HEK293 (cell line): ENCODE measurements around the gene CEBPB.

Experiments
- HOXC10 ChIP-seq: sonication (generic); formaldehyde crosslinking; IDR thresholded peaks from 2 replicates; pipeline ENCODE4 v1.8.1; 2023; ENCODE audit warnings: mild to moderate bottlenecking, missing genetic modification reagents
- IKZF3 ChIP-seq: fragments of 450-650 bp; IDR thresholded peaks from 2 replicates; pipeline ENCODE4 v1.5.0; 2018; ENCODE audit warnings: missing biosample characterization, mild to moderate bottlenecking, missing genetic modification characterization, moderate library complexity
- KLF8 ChIP-seq: fragments of 450-650 bp; formaldehyde crosslinking; IDR thresholded peaks from 2 replicates; pipeline ENCODE4 v1.5.1; 2016; ENCODE audit warnings: missing biosample characterization, missing genetic modification characterization
- OSR2 ChIP-seq: fragments of 450-650 bp; formaldehyde crosslinking; IDR thresholded peaks from 2 replicates; pipeline ENCODE4 v1.5.1; 2016; ENCODE audit warnings: missing biosample characterization, missing genetic modification characterization
- YY1 ChIP-seq: fragments of 450-650 bp; formaldehyde crosslinking; IDR thresholded peaks from 2 replicates; pipeline ENCODE4 v1.5.1; 2018; ENCODE audit warnings: missing biosample characterization, missing genetic modification characterization
- ZBTB20 ChIP-seq: fragments of 450-650 bp; formaldehyde crosslinking; IDR thresholded peaks from 2 replicates; pipeline ENCODE4 v1.5.1; 2016; ENCODE audit warnings: missing biosample characterization, missing genetic modification characterization
- ZBTB48 ChIP-seq: fragments of 450-650 bp; formaldehyde crosslinking; IDR thresholded peaks from 2 replicates; pipeline ENCODE4 v1.5.1; 2016; ENCODE audit warnings: missing biosample characterization, missing genetic modification characterization
- ZBTB8A ChIP-seq: fragments of 450-650 bp; formaldehyde crosslinking; IDR thresholded peaks from 2 replicates; pipeline ENCODE4 v1.5.1; 2016; ENCODE audit warnings: missing biosample characterization, missing genetic modification characterization
- ZNF16 ChIP-seq: fragments of 450-650 bp; formaldehyde crosslinking; IDR thresholded peaks from 2 replicates; pipeline ENCODE4 v1.5.1; 2016; ENCODE audit warnings: low read depth, missing biosample characterization, missing genetic modification characterization
- ZNF175 ChIP-seq: fragments of 450-650 bp; formaldehyde crosslinking; IDR thresholded peaks from 2 replicates; pipeline ENCODE4 v1.5.1; 2016; ENCODE audit warnings: missing biosample characterization, missing genetic modification characterization
- ZNF248 ChIP-seq: fragments of 450-650 bp; formaldehyde crosslinking; IDR thresholded peaks from 2 replicates; pipeline ENCODE4 v1.5.1; 2017; ENCODE audit warnings: missing biosample characterization, missing genetic modification characterization
- ZNF394 ChIP-seq: fragments of 450-650 bp; formaldehyde crosslinking; IDR thresholded peaks from 2 replicates; pipeline ENCODE4 v1.5.1; 2016; ENCODE audit warnings: missing biosample characterization, missing genetic modification characterization, mild to moderate bottlenecking, moderate library complexity, borderline replicate concordance
- ZNF416 ChIP-seq: fragments of 450-650 bp; formaldehyde crosslinking; IDR thresholded peaks from 2 replicates; pipeline ENCODE4 v1.5.1; 2016; ENCODE audit warnings: missing biosample characterization, missing genetic modification characterization
- ZNF555 ChIP-seq: fragments of 450-650 bp; formaldehyde crosslinking; conservative IDR thresholded peaks from 2 replicates; pipeline ENCODE4 v1.5.1; 2017; ENCODE audit warnings: missing biosample characterization, mild to moderate bottlenecking, missing genetic modification characterization, inconsistent platforms
- ZNF561 ChIP-seq: fragments of 450-650 bp; IDR thresholded peaks from 2 replicates; pipeline ENCODE4 v1.5.1; 2018; ENCODE audit warnings: missing biosample characterization, missing genetic modification characterization, borderline replicate concordance
- ZNF621 ChIP-seq: fragments of 450-650 bp; formaldehyde crosslinking; IDR thresholded peaks from 2 replicates; pipeline ENCODE4 v1.5.1; 2017; ENCODE audit warnings: missing biosample characterization, missing genetic modification characterization
- ZNF677 ChIP-seq: fragments of 450-650 bp; IDR thresholded peaks from 2 replicates; pipeline ENCODE4 v1.5.0; 2018; ENCODE audit warnings: missing biosample characterization, mild to moderate bottlenecking, missing genetic modification characterization, moderate library complexity
- ZNF777 ChIP-seq: fragments of 450-650 bp; formaldehyde crosslinking; IDR thresholded peaks from 2 replicates; pipeline ENCODE4 v1.5.1; 2017; ENCODE audit warnings: missing biosample characterization, missing genetic modification characterization, borderline replicate concordance
- ZNF791 ChIP-seq: fragments of 450-650 bp; formaldehyde crosslinking; IDR thresholded peaks from 2 replicates; pipeline ENCODE4 v1.5.1; 2016; ENCODE audit warnings: missing biosample characterization, missing genetic modification characterization
- ZSCAN30 ChIP-seq: fragments of 450-650 bp; IDR thresholded peaks from 2 replicates; pipeline ENCODE4 v1.5.1; 2018; ENCODE audit warnings: missing biosample characterization, mild to moderate bottlenecking, missing genetic modification characterization, moderate library complexity
- ZXDB ChIP-seq: fragments of 450-650 bp; formaldehyde crosslinking; IDR thresholded peaks from 2 replicates; pipeline ENCODE4 v1.5.1; 2016; ENCODE audit warnings: missing biosample characterization, missing genetic modification characterization
- TF ChIP-seq, protein P1 (sequence below): fragments of 450-650 bp; formaldehyde crosslinking; IDR thresholded peaks from 2 replicates; pipeline ENCODE4 v1.5.1; 2016; ENCODE audit warnings: missing biosample characterization, missing genetic modification characterization
- TF ChIP-seq, protein P2 (sequence below): fragments of 450-650 bp; formaldehyde crosslinking; IDR thresholded peaks from 2 replicates; pipeline ENCODE4 v1.5.1; 2016; ENCODE audit warnings: missing biosample characterization, missing genetic modification characterization
- TF ChIP-seq, protein P3 (sequence below): fragments of 450-650 bp; formaldehyde crosslinking; IDR thresholded peaks from 2 replicates; pipeline ENCODE4 v1.5.1; 2016; ENCODE audit warnings: missing biosample characterization, missing genetic modification characterization
- TF ChIP-seq, protein P4 (sequence below): fragments of 450-650 bp; formaldehyde crosslinking; IDR thresholded peaks from 2 replicates; pipeline ENCODE4 v1.5.1; 2016; ENCODE audit warnings: missing biosample characterization, missing genetic modification characterization
- TF ChIP-seq, protein P5 (sequence below): fragments of 450-650 bp; formaldehyde crosslinking; IDR thresholded peaks from 2 replicates; pipeline ENCODE4 v1.5.1; 2016; ENCODE audit warnings: missing biosample characterization, missing genetic modification characterization, borderline replicate concordance

The CEBPB gene

DNA sequence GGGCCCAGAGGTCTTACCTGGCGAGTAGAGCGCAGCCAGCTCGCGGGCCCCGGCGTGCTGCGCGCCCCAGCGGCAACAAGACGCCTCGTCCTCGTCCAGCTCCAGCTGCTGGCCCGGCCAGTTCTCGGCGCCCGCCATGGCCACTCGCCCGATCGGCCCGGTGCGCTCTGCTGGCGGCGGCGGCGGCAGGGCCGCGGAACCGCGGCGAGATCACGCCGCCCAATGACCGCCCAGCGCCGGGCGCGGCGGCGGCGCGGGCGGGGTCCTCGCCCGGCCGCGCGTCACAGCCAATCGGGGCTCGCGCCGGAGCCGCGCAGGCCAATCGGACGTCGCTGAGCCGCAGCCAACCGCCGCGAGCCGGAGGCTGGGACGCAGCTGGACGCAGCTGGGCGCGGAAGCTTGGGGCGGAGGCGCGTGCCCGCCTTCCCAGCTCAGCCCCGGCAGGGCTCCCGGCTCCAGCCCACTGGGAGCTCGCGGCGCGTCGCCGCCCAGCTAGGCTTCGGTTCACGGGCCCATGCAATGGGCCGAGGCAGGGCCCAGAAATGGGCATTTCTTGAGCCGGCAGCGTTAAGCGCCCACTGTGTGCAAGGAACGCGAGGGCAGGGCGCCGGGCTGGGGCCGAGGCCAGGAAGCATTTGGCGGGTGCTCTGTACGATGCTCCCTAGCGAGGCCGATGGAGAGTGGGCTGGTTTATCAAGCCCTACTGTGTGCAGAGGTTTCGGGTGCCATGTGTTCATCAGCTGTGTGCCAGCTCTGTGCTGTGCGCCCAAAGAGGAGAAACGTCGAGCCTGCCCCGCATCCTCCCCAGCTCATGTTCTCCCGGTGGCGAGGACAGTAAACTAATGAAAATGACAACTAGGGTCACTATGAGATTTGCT lies 36.9 kb upstream of the CEBPB start, which contains the start of gene PEDS1 (continued):
- TF ChIP-seq, protein P1, sequence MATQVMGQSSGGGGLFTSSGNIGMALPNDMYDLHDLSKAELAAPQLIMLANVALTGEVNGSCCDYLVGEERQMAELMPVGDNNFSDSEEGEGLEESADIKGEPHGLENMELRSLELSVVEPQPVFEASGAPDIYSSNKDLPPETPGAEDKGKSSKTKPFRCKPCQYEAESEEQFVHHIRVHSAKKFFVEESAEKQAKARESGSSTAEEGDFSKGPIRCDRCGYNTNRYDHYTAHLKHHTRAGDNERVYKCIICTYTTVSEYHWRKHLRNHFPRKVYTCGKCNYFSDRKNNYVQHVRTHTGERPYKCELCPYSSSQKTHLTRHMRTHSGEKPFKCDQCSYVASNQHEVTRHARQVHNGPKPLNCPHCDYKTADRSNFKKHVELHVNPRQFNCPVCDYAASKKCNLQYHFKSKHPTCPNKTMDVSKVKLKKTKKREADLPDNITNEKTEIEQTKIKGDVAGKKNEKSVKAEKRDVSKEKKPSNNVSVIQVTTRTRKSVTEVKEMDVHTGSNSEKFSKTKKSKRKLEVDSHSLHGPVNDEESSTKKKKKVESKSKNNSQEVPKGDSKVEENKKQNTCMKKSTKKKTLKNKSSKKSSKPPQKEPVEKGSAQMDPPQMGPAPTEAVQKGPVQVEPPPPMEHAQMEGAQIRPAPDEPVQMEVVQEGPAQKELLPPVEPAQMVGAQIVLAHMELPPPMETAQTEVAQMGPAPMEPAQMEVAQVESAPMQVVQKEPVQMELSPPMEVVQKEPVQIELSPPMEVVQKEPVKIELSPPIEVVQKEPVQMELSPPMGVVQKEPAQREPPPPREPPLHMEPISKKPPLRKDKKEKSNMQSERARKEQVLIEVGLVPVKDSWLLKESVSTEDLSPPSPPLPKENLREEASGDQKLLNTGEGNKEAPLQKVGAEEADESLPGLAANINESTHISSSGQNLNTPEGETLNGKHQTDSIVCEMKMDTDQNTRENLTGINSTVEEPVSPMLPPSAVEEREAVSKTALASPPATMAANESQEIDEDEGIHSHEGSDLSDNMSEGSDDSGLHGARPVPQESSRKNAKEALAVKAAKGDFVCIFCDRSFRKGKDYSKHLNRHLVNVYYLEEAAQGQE (tag by site-specific recombination) = 0 out of 2 replicates have a peak, but pooled peaks have one; percentile 25
- TF ChIP-seq ZBTB8A (tag by site-specific recombination) (peak; percentile 100), ZNF561 (tag by site-specific recombination) (peak; percentile 86; the same call in 1 of the 2 replicates), ZNF394 (tag by site-specific recombination) (peak; percentile 32; the same call in 1 of the 2 replicates), ZNF248 (tag by site-specific recombination) (no peak), ZNF791 (no peak), HOXC10 (CRISPR knock-in tag) (peak; percentile 61; the same call in 1 of the 2 replicates), ZNF416 (tag by site-specific recombination) (no peak), ZNF555 (tag by site-specific recombination) (no peak), IKZF3 (tag by site-specific recombination) (peak; percentile 82), OSR2 (tag by site-specific recombination) (peak; percentile 55), ZNF621 (tag by site-specific recombination) (no peak), ZSCAN30 (tag by site-specific recombination) (peak; percentile 58), ZNF777 (no peak), ZBTB48 (tag by site-specific recombination) (peak; percentile 85), YY1 (tag by site-specific recombination) (0 out of 2 replicates have a peak, but pooled peaks have one; percentile 61), ZNF175 (tag by site-specific recombination) (no peak), ZNF677 (tag by site-specific recombination) (0 out of 2 replicates have a peak, but pooled peaks have one; percentile 13), ZNF16 (tag by site-specific recombination) (no peak), ZBTB20 (tag by site-specific recombination) (peak; percentile 65; the same call in 1 of the 2 replicates), ZXDB (peak; percentile 48), KLF8 (tag by site-specific recombination) (peak; percentile 66; the same call in 1 of the 2 replicates)
- TF ChIP-seq, protein P2, sequence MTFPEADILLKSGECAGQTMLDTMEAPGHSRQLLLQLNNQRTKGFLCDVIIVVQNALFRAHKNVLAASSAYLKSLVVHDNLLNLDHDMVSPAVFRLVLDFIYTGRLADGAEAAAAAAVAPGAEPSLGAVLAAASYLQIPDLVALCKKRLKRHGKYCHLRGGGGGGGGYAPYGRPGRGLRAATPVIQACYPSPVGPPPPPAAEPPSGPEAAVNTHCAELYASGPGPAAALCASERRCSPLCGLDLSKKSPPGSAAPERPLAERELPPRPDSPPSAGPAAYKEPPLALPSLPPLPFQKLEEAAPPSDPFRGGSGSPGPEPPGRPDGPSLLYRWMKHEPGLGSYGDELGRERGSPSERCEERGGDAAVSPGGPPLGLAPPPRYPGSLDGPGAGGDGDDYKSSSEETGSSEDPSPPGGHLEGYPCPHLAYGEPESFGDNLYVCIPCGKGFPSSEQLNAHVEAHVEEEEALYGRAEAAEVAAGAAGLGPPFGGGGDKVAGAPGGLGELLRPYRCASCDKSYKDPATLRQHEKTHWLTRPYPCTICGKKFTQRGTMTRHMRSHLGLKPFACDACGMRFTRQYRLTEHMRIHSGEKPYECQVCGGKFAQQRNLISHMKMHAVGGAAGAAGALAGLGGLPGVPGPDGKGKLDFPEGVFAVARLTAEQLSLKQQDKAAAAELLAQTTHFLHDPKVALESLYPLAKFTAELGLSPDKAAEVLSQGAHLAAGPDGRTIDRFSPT (tag by site-specific recombination) = peak; percentile 69
- TF ChIP-seq, protein P3, sequence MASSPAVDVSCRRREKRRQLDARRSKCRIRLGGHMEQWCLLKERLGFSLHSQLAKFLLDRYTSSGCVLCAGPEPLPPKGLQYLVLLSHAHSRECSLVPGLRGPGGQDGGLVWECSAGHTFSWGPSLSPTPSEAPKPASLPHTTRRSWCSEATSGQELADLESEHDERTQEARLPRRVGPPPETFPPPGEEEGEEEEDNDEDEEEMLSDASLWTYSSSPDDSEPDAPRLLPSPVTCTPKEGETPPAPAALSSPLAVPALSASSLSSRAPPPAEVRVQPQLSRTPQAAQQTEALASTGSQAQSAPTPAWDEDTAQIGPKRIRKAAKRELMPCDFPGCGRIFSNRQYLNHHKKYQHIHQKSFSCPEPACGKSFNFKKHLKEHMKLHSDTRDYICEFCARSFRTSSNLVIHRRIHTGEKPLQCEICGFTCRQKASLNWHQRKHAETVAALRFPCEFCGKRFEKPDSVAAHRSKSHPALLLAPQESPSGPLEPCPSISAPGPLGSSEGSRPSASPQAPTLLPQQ = peak; percentile 65
- TF ChIP-seq, protein P4, sequence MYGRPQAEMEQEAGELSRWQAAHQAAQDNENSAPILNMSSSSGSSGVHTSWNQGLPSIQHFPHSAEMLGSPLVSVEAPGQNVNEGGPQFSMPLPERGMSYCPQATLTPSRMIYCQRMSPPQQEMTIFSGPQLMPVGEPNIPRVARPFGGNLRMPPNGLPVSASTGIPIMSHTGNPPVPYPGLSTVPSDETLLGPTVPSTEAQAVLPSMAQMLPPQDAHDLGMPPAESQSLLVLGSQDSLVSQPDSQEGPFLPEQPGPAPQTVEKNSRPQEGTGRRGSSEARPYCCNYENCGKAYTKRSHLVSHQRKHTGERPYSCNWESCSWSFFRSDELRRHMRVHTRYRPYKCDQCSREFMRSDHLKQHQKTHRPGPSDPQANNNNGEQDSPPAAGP = peak; percentile 56; the same call in 1 of the 2 replicates
- TF ChIP-seq, protein P5, sequence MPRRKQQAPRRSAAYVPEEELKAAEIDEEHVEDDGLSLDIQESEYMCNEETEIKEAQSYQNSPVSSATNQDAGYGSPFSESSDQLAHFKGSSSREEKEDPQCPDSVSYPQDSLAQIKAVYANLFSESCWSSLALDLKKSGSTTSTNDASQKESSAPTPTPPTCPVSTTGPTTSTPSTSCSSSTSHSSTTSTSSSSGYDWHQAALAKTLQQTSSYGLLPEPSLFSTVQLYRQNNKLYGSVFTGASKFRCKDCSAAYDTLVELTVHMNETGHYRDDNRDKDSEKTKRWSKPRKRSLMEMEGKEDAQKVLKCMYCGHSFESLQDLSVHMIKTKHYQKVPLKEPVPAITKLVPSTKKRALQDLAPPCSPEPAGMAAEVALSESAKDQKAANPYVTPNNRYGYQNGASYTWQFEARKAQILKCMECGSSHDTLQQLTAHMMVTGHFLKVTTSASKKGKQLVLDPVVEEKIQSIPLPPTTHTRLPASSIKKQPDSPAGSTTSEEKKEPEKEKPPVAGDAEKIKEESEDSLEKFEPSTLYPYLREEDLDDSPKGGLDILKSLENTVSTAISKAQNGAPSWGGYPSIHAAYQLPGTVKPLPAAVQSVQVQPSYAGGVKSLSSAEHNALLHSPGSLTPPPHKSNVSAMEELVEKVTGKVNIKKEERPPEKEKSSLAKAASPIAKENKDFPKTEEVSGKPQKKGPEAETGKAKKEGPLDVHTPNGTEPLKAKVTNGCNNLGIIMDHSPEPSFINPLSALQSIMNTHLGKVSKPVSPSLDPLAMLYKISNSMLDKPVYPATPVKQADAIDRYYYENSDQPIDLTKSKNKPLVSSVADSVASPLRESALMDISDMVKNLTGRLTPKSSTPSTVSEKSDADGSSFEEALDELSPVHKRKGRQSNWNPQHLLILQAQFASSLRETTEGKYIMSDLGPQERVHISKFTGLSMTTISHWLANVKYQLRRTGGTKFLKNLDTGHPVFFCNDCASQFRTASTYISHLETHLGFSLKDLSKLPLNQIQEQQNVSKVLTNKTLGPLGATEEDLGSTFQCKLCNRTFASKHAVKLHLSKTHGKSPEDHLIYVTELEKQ (tag by site-specific recombination) = no peak
